GDM1 (cell line): Measurements from ENCODE around the gene TGM6.

Experiments
- DNase-seq: peaks from one replicate; lab custom pipeline; 2025; lab: John Stamatoyannopoulos, UW

Gene TGM6

GRCh38 chr20:2380601-2381000, at the start of gene TGM6:
Gene TGM6, plus strand, starts transcription at chr20:2380901. Its CDS starts 68 bp downstream, at chr20:2380969.
- no peak for DNase-seq

GRCh38 chr20:2331106-2331505, 49.6 kb upstream of the TGM6 start:
- no peak for DNase-seq

GRCh38 chr20:2331901-2332565, 48.7 kb upstream of the TGM6 start:
- DNase-seq = no peak

- no peak for DNase-seq
Measured at GRCh38 chr20:2332711-2333110, 48.0 kb upstream of the TGM6 start.

GRCh38 chr20:2333821-2334220, 46.9 kb upstream of the TGM6 start:
- DNase-seq = no peak

- DNase-seq = no peak
Measured at GRCh38 chr20:2335096-2335870, 45.4 kb upstream of the TGM6 start.

- DNase-seq = no peak
Measured at GRCh38 chr20:2336471-2336870, 44.2 kb upstream of the TGM6 start.

GRCh38 chr20:2337142-2337541, 43.6 kb upstream of the TGM6 start:
- no peak for DNase-seq

- DNase-seq = no peak
Measured at GRCh38 chr20:2338411-2339066, 42.2 kb upstream of the TGM6 start.

- DNase-seq = no peak
Measured at GRCh38 chr20:2340136-2340535, 40.6 kb upstream of the TGM6 start.

GRCh38 chr20:2340823-2341222, 39.9 kb upstream of the TGM6 start:
- DNase-seq = no peak

GRCh38 chr20:2341336-2341735, 39.4 kb upstream of the TGM6 start:
- no peak for DNase-seq

- no peak for DNase-seq
Measured at GRCh38 chr20:2342243-2342642, 38.5 kb upstream of the TGM6 start.

GRCh38 chr20:2346188-2346587, 34.5 kb upstream of the TGM6 start:
- no peak for DNase-seq

- DNase-seq = no peak
Measured at GRCh38 chr20:2348336-2348735, 32.4 kb upstream of the TGM6 start.

GRCh38 chr20:2349801-2350200, 30.9 kb upstream of the TGM6 start:
- DNase-seq = no peak

- DNase-seq = no peak
Measured at GRCh38 chr20:2350606-2351005, 30.1 kb upstream of the TGM6 start.

GRCh38 chr20:2353231-2353630, 27.5 kb upstream of the TGM6 start:
- DNase-seq = no peak

GRCh38 chr20:2357114-2357513, 23.6 kb upstream of the TGM6 start:
- DNase-seq = no peak

- DNase-seq = no peak
Measured at GRCh38 chr20:2358006-2358405, 22.7 kb upstream of the TGM6 start.

- no peak for DNase-seq
Measured at GRCh38 chr20:2361035-2361593, 19.6 kb upstream of the TGM6 start.

- DNase-seq = no peak
Measured at GRCh38 chr20:2363187-2363586, 17.5 kb upstream of the TGM6 start.

- no peak for DNase-seq
Measured at GRCh38 chr20:2363587-2363986, 17.1 kb upstream of the TGM6 start.
